GM23338 (cell line): ENCODE results near the gene SNX5. TPM values are rescaled to one million over a fixed set of nuclear protein-coding genes. Genes with fewer than 3 reads are reported as not detected.

ENCODE experiments used
- ATAC-seq: fragments of 200-7000 bp; cut with Tn5 transposase; 3 replicates; pipeline ENCODE4 v1.9.1; 2020
- DNase-seq: peaks from one replicate; pipeline ENCODE4 v3.0.0-alpha.2; 2015; ENCODE audit warnings: low spot score
- H2AFZ ChIP-seq: fragments of 200-600 bp; sonication (generic); 2 replicates; pipeline ENCODE4 v1.8.0; 2016; ENCODE audit warnings: antibody characterized with exemption, mild to moderate bottlenecking, moderate library complexity
- H3F3A ChIP-seq: fragments of 200-600 bp; sonication (generic); replicated peaks from 2 replicates; pipeline ENCODE4 v1.8.0; 2017; ENCODE audit warnings: antibody characterized with exemption, mixed run types, low read depth
- H3K27ac ChIP-seq: fragments of 200-600 bp; sonication (generic); 2 replicates; pipeline ENCODE4 v1.6.1; 2016; ENCODE audit warnings: low read depth
- H3K27me3 ChIP-seq: fragments of 200-600 bp; sonication (generic); 2 replicates; pipeline ENCODE4 v1.8.0; 2016; ENCODE audit warnings: mild to moderate bottlenecking, mixed run types, moderate library complexity; ENCODE audit not compliant: insufficient read depth
- H3K36me3 ChIP-seq: fragments of 200-600 bp; sonication (generic); 2 replicates; pipeline ENCODE4 v1.8.0; 2016; ENCODE audit warnings: mild to moderate bottlenecking; ENCODE audit not compliant: insufficient read depth
- H3K4me1 ChIP-seq: fragments of 200-600 bp; sonication (generic); 2 replicates; pipeline ENCODE4 v1.8.0; 2016; ENCODE audit warnings: mild to moderate bottlenecking, moderate library complexity; ENCODE audit not compliant: insufficient read depth
- H3K4me2 ChIP-seq: fragments of 200-600 bp; sonication (generic); 2 replicates; pipeline ENCODE4 v1.7.1; 2017; ENCODE audit warnings: mixed run types
- H3K4me3 ChIP-seq: fragments of 200-600 bp; sonication (generic); 2 replicates; pipeline ENCODE4 v1.6.1; 2016; ENCODE audit warnings: mixed run types
- H3K79me2 ChIP-seq: fragments of 200-600 bp; sonication (generic); replicated peaks from 2 replicates; pipeline ENCODE4 v1.8.0; 2017; ENCODE audit warnings: mild to moderate bottlenecking; ENCODE audit not compliant: insufficient read depth
- H3K9me2 ChIP-seq: fragments of 200-600 bp; sonication (generic); 2 replicates; pipeline ENCODE4 v1.8.0; 2017; ENCODE audit not compliant: insufficient read depth
- H4K20me1 ChIP-seq: fragments of 200-600 bp; sonication (generic); replicated peaks from 2 replicates; pipeline ENCODE4 v1.8.0; 2017; ENCODE audit warnings: mild to moderate bottlenecking; ENCODE audit not compliant: insufficient read depth
- H3K27ac Mint-ChIP-seq: 2 replicates; pipeline ENCODE4 v1.8.0; 2020; ENCODE audit warnings: inconsistent platforms, mild to moderate bottlenecking, moderate library complexity, mixed read lengths
- H3K27me3 Mint-ChIP-seq: 3 replicates; pipeline ENCODE4 v1.8.0; 2022; ENCODE audit warnings: low read depth, mild to moderate bottlenecking, moderate library complexity, mixed read lengths, inconsistent platforms; ENCODE audit not compliant: insufficient read depth, poor library complexity
- H3K36me3 Mint-ChIP-seq: 3 replicates; pipeline ENCODE4 v1.8.0; 2021; ENCODE audit warnings: low read depth, mild to moderate bottlenecking, inconsistent platforms, moderate library complexity, mixed read lengths
- H3K4me1 Mint-ChIP-seq: 3 replicates; pipeline ENCODE4 v1.8.0; 2020; ENCODE audit warnings: mild to moderate bottlenecking, inconsistent platforms, mixed read lengths
- H3K4me3 Mint-ChIP-seq: 3 replicates; pipeline ENCODE4 v1.8.0; 2021; ENCODE audit warnings: moderate library complexity, mild to moderate bottlenecking, inconsistent platforms, mixed read lengths
- H3K9me3 Mint-ChIP-seq: 3 replicates; pipeline ENCODE4 v1.8.0; 2020; ENCODE audit warnings: moderate library complexity, mild to moderate bottlenecking, inconsistent platforms, mixed read lengths
- CREB1 ChIP-seq: fragments of 250-450 bp; sonication (Bioruptor Pico); IDR thresholded peaks from 2 replicates; pipeline ENCODE4 v1.5.0; 2020; ENCODE audit warnings: low read depth, mild to moderate bottlenecking, moderate library complexity
- CTCF ChIP-seq, 2 experiments: fragments of 200-600 bp in 1 of 2; sonication (generic) in 1 of 2; conservative IDR thresholded peaks; 2 replicates each; pipeline versions ENCODE4 v1.5.1 to v1.6.1; 2016 to 2017; ENCODE audit warnings: antibody characterized with exemption in 2 of 2, low read depth in 2 of 2, mild to moderate bottlenecking in 2 of 2, moderate library complexity in 1 of 2
- ETS1 ChIP-seq: IDR thresholded peaks from 2 replicates; pipeline ENCODE4 v1.6.1; 2016; ENCODE audit warnings: antibody characterized with exemption
- EZH2 ChIP-seq: fragments of 200-600 bp; sonication (generic); IDR thresholded peaks from one replicate; pipeline ENCODE4 v1.8.0; 2017; ENCODE audit warnings: antibody characterized with exemption, mild to moderate bottlenecking, low read depth; ENCODE audit not compliant: unreplicated experiment
- EZH2phosphoT487 ChIP-seq: fragments of 200-600 bp; sonication (generic); IDR thresholded peaks from one replicate; pipeline ENCODE4 v1.8.1; 2018; ENCODE audit warnings: antibody characterized with exemption; ENCODE audit not compliant: unreplicated experiment
- JUNB ChIP-seq: IDR thresholded peaks from one replicate; pipeline ENCODE4 v1.6.1; 2016; ENCODE audit warnings: antibody characterized with exemption; ENCODE audit not compliant: unreplicated experiment
- NANOG ChIP-seq: IDR thresholded peaks from 2 replicates; pipeline ENCODE4 v1.6.1; 2016; ENCODE audit warnings: antibody characterized with exemption, borderline replicate concordance
- POLR2AphosphoS5 ChIP-seq: IDR thresholded peaks from 2 replicates; pipeline ENCODE4 v1.6.1; 2016; ENCODE audit warnings: antibody characterized with exemption, low read depth
- REST ChIP-seq: IDR thresholded peaks from one replicate; pipeline ENCODE4 v1.6.1; 2018; ENCODE audit warnings: antibody characterized with exemption; ENCODE audit not compliant: unreplicated experiment
- STAT1 ChIP-seq: IDR thresholded peaks from one replicate; pipeline ENCODE4 v1.6.1; 2016; ENCODE audit warnings: antibody characterized with exemption; ENCODE audit not compliant: unreplicated experiment
- ZNF114 ChIP-seq: fragments of 250-450 bp; sonication (Bioruptor Pico); IDR thresholded peaks from 2 replicates; pipeline ENCODE4 v1.5.0; 2020; ENCODE audit warnings: mild to moderate bottlenecking, moderate library complexity
- ZNF331 ChIP-seq: fragments of 250-450 bp; sonication (Bioruptor Pico); IDR thresholded peaks from 2 replicates; pipeline ENCODE4 v1.5.0; 2020; ENCODE audit warnings: low read depth, mild to moderate bottlenecking, moderate library complexity
- ZNF462 ChIP-seq: fragments of 250-450 bp; sonication (Bioruptor Pico); IDR thresholded peaks from 2 replicates; pipeline ENCODE4 v1.5.0; 2020; ENCODE audit warnings: mild to moderate bottlenecking, moderate library complexity
- polyA plus RNA-seq: library from polyadenylated mRNA; unstranded; fragments of >200 nt; fragmentation: Nextera tagmentation; extraction: Ambion mirVana; gene quantifications from 2 replicates; pipeline ENCODE4 v1.2.1, GENCODE V29; 2016
- total RNA-seq: library from RNA; depleted of rRNA; stranded (reverse); fragments of >200 nt; shearing (Covaris generic); gene quantifications from 2 replicates; pipeline ENCODE4 v1.2.3, GENCODE V29; 2014

SNX5 gene
- total and polyA plus RNA-seq, 2 experiments from 2014 or later = 167 to 287 TPM

GRCh38 chr20:17925141-17925939, 43.3 kb downstream of the SNX5 start:
- H3K4me3 Mint-ChIP-seq = no peak overlapping the region
- H3K36me3 ChIP-seq = no peaks in the 10 kb centered on the region
- DNase-seq = no peak
- no peak overlapping the region for H2AFZ ChIP-seq
- no peak overlapping the region; the same call in 1 of the 2 replicates for H3K27ac Mint-ChIP-seq
- H3K79me2 ChIP-seq = no peaks in the 10 kb centered on the region
- no peak overlapping the region for H3K4me2 ChIP-seq
- no peaks in the 10 kb centered on the region for H3K9me2 ChIP-seq
- H3K9me3 Mint-ChIP-seq = no peaks in the 10 kb centered on the region
- no peak overlapping the region for H3K4me3 ChIP-seq
- ATAC-seq = no peak
- no peaks in the 10 kb centered on the region for H3K27me3 ChIP-seq
- peaks cover 6% of the 10 kb centered on the region for H3K4me1 Mint-ChIP-seq
- TF ChIP-seq CREB1 (no peak), ZNF114 (CRISPR knock-in tag) (no peak), ZNF462 (CRISPR knock-in tag) (no peak), STAT1 (no peak), NANOG (no peak), ZNF331 (CRISPR knock-in tag) (no peak), CTCF (conservative IDR thresholded peaks at IDR 0.05; ENCODE audit: low read depth in 2 of 2) (no peak), EZH2 (no peak), POLR2AphosphoS5 (no peak), REST (no peak), EZH2phosphoT487 (no peak), ETS1 (no peak), JUNB (no peak)
- no peaks in the 10 kb centered on the region for H4K20me1 ChIP-seq
- no peaks in the 10 kb centered on the region for H3K4me1 ChIP-seq
- H3K27me3 Mint-ChIP-seq = peaks cover 10% of the 10 kb centered on the region
- no peaks in the 10 kb centered on the region for H3F3A ChIP-seq
- no peaks in the 10 kb centered on the region for H3K36me3 Mint-ChIP-seq
- no peak overlapping the region for H3K27ac ChIP-seq
